Heart left ventricle (tissue), 16 donors: ENCODE measurements around the gene TBC1D32. TPM values are rescaled to one million over a fixed set of nuclear protein-coding genes. Genes with fewer than 3 reads are reported as not detected.

Source experiments
- ATAC-seq, 4 donors: fragments of 200-7000 bp; cut with Tn5 transposase; one replicate each; pipeline ENCODE4 v1.9.1; 2020 to 2022; ENCODE audit warnings: moderate library complexity in 4 of 4, mild to moderate bottlenecking in 3 of 4, moderate number of reproducible peaks in 1 of 4
- DNase-seq, 5 donors: peaks; one replicate each; pipeline ENCODE4 v3.0.0-alpha.2; 2020
- H3K27ac ChIP-seq, 12 donors: fragments of 200-600 bp; sonication (generic) in 4 of 12; one replicate each; pipeline versions ENCODE4 v1.5.0 to v1.8.0; 2016 to 2022; ENCODE audit warnings: mild to moderate bottlenecking in 2 of 12
- H3K27me3 ChIP-seq, 9 donors: fragments of 200-600 bp; sonication (generic) in 2 of 9; one replicate each; pipeline versions ENCODE4 v1.5.1 to v1.8.0; 2016 to 2022; ENCODE audit warnings: mild to moderate bottlenecking in 3 of 9
- H3K36me3 ChIP-seq, 9 donors: fragments of 200-600 bp; sonication (generic) in 2 of 9; one replicate each; pipeline versions ENCODE4 v1.5.0 to v1.8.0; 2018 to 2022; ENCODE audit warnings: mild to moderate bottlenecking in 2 of 9
- H3K4me1 ChIP-seq, 12 donors: fragments of 200-600 bp; sonication (generic) in 4 of 12; one replicate each; pipeline versions ENCODE4 v1.5.0 to v1.8.0; 2016 to 2022; ENCODE audit warnings: mild to moderate bottlenecking in 3 of 12
- H3K4me3 ChIP-seq, 12 donors: fragments of 200-600 bp; sonication (generic) in 4 of 12; one replicate each; pipeline versions ENCODE4 v1.5.0 to v1.8.0; 2017 to 2022; ENCODE audit warnings: mild to moderate bottlenecking in 9 of 12, moderate library complexity in 4 of 12
- H3K9me3 ChIP-seq, 12 donors: fragments of 200-600 bp; sonication (generic) in 4 of 12; one replicate each; pipeline versions ENCODE4 v1.5.0 to v1.8.0; 2016 to 2022; ENCODE audit warnings: mild to moderate bottlenecking in 1 of 12
- CTCF ChIP-seq, 12 donors: fragments of 200-600 bp; sonication (generic) in 4 of 12; IDR thresholded peaks; one replicate each; pipeline versions ENCODE4 v1.5.0 to v1.8.0; 2018 to 2022; ENCODE audit warnings: antibody characterized with exemption in 12 of 12, mild to moderate bottlenecking in 5 of 12
- POLR2A ChIP-seq, 2 donors: fragments of 450-650 bp; IDR thresholded peaks; one replicate each; pipeline ENCODE4 v1.6.1; 2017; ENCODE audit warnings: antibody characterized with exemption in 2 of 2, mild to moderate bottlenecking in 2 of 2, moderate library complexity in 2 of 2
- WGBS, 4 donors: extraction: QIAGEN DNeasy Blood & Tissue Kit in 2 of 4; methylation state at CpG; one replicate each; pipeline versions ENCODE4 v1.1.5 to v1.1.7; 2013 to 2018; 5-methylcytosine and 5-hydroxymethylcytosine counted together
- intact Hi-C, 10 donors: fragments of 100-400 bp; cut with DNase I; formaldehyde crosslinking; loops; one replicate each; pipeline versions ENCODE4 v1.11.1 to v1.14.2; 2022
- polyA plus RNA-seq, 2 donors: library from polyadenylated mRNA; stranded (reverse); fragments of 200-250 nt; gene quantifications; one replicate each; pipeline ENCODE4 v1.2.3, GENCODE V29; 2013
- total RNA-seq, 9 donors: library from RNA; depleted of rRNA in 2 of 9; stranded (reverse); fragments of >200 nt in 2 of 9; fragmentation: NEBNext Ultra II Directional in 3 of 9; extraction: Animal tissue kit (Norgen Biotek cat#: 25700) in 3 of 9; gene quantifications; one replicate each; pipeline versions ENCODE4 v1.1.0 to v1.2.4, GENCODE V29; 2016 to 2023
- donor health status: ischemic (EF 13 %, LVEDD 7.1; RV severe dilation, severe dysfunction).
- donor health status: healthy with polysubstance abuse.
- donor health status: DM: no; HTN: yes; CAD: no.
- donor health status: DM: no; HTN: no; CAD: no.
- donor health status: ischemic (EF 25% LVEDD 6.9; RV normal size, moderate dysfunction).
- donor health status: ischemic (EF 25% LVEDD 5.7; RV mildly dilated, moderate dysfunction).
- donor health status: healthy.
- donor health status: DM: yes; HTN: yes; CAD: no.
- donor health status: ischemic (EF 35%, LVEDD 5.7; RV mildly dilated, moderate dysfunction).
- donor health status: nonischemic (EF 11% LVEDD 7.7; RV severe dilation, severe dysfunction).
- donor health status: DM: yes; HTN: yes; CAD: no.
- donor health status: PGD.
- donor health status: ischemic (EF 29% LVEDD 5.4; RV normal size, mild dysfunction).
- donor health status: nonischemic (EF 23%, LVEDD 6.1; RV moderate dilation, normal function).

TBC1D32 gene
- total and polyA plus RNA-seq, 11 donors = 0.53 to 4.6 (median 2.7) TPM

DNA sequence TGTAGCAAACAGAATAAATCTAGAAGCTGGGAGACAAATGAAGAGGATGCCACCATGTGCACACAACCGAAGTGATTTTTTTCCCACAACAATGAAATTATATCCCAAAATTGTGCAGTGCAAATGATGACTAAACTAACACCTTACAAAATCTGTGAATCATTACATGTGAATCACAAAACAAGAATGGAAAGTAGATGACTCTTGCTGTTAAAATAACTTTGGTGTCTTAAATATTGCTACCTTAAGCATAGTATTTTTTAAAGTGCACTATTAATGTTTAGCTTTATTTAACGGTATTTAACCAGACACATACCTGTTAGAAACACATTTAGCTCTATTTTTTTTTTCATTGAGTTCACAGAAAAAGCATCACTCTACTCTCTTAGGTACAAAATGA lies 190.8 kb downstream of the TBC1D32 start:
- Histone ChIP-seq H3K27ac (no peak overlapping the region), H3K4me1 (no peaks in the 10 kb centered on the region), H3K36me3 (no peaks in the 10 kb centered on the region), H3K4me3 (no peak overlapping the region), H3K9me3 (peaks cover 0 to 37% (median 0%) of the 10 kb centered on the region in 12 donors), H3K27me3 (no peaks in the 10 kb centered on the region)
- no peak for DNase-seq
- intact Hi-C loops = no loop called here
- no peak for TF ChIP-seq POLR2A (IDR thresholded peaks at IDR 0.05)
- TF ChIP-seq CTCF (IDR thresholded peaks at IDR 0.05) = no peak
- WGBS, 4 donors = 91 to 97% (median 93%) methylated on average over 2 of the region's 2 CpGs
- no peak for ATAC-seq

DNA sequence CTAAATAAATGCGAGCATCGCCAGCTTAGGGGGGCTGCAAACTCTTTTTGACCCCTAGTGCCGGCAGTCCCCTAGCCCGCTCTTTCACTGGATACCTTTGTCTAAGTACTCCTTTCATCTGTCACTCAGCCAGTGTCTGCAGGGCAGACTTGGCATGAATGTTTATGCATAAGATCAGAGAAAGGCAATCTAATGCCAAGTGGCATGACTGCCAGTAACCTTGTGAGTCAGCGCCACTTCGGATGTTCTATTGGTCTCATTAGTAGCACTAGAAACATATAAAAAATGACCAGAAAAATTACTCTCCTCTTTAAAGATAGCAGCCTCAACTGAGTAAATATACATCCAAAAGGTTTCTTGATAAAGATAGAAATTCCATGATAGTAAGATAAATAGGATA lies 192.2 kb downstream of the TBC1D32 start:
- TF ChIP-seq POLR2A (IDR thresholded peaks at IDR 0.05) (no peak), CTCF (IDR thresholded peaks at IDR 0.05) (no peak)
- DNase-seq (no peak), ATAC-seq (no peak)
- WGBS, 4 donors = 93 to 96% (median 94%) methylated on average over 6 of the region's 6 CpGs
- Histone ChIP-seq H3K27ac (no peak overlapping the region), H3K9me3 (peaks cover 0 to 28% (median 0%) of the 10 kb centered on the region in 12 donors), H3K27me3 (no peaks in the 10 kb centered on the region), H3K36me3 (no peaks in the 10 kb centered on the region), H3K4me1 (no peaks in the 10 kb centered on the region), H3K4me3 (no peak overlapping the region)
- intact Hi-C loops = no loop called here

DNA sequence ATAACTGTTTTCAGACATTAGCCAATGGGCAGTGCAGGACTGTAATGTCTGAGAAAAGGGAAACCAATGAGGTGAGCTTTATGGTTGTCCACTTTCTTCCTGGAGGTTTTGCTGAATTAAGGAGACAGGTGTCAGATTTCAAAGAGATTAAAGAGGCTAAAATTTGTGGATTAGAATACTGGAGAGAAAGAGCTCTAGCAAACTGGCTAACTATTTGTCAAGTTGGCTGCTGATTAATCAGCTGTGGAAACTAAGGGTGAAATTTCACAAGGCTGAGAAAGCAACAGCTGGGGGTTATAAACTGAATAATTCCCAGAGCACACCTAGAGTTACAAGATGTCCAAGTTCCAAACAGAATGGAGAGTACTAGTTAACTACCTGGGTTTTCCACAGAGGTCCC lies 198.9 kb downstream of the TBC1D32 start:
- no peak for ATAC-seq
- intact Hi-C loops = no loop called here

DNA sequence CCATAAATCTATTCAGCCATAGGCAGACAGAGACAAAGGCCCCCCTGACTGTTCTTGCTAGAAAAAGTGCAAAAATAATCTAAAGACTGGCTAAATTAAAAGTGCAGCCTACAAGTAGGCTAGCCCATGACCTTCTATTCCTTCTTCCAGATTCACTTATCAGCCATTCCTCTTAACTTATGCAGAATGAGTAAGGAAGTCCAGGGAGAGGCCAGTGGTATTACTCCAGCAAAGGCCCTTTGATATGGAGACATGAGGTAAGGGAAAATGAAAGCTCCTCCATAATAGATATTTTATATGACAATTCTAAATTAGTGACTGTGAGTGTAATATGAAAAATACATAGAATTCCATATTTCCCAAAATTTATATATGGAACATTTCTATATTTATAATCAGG lies 199.4 kb downstream of the TBC1D32 start:
- no peak for ATAC-seq
- DNase-seq = no peak
- H3K36me3 ChIP-seq = no peaks in the 10 kb centered on the region
- TF ChIP-seq CTCF (IDR thresholded peaks at IDR 0.05) (no peak), POLR2A (IDR thresholded peaks at IDR 0.05) (no peak)
- no peaks in the 10 kb centered on the region for H3K4me1 ChIP-seq
- no peaks in the 10 kb centered on the region for H3K27me3 ChIP-seq
- H3K27ac ChIP-seq = no peak overlapping the region
- no peak overlapping the region for H3K4me3 ChIP-seq
- no peaks in the 10 kb centered on the region for H3K9me3 ChIP-seq
- intact Hi-C loops = no loop called here

More for the DNA sequence above, 198.9 kb downstream of the TBC1D32 start:
- Histone ChIP-seq H3K27me3 (no peaks in the 10 kb centered on the region), H3K4me3 (no peak overlapping the region), H3K9me3 (no peaks in the 10 kb centered on the region), H3K36me3 (no peaks in the 10 kb centered on the region), H3K27ac (no peak overlapping the region), H3K4me1 (no peaks in the 10 kb centered on the region)
- no peak for DNase-seq
- no peak for TF ChIP-seq POLR2A (IDR thresholded peaks at IDR 0.05)
- TF ChIP-seq CTCF (IDR thresholded peaks at IDR 0.05) = no peak
